ENCODE measurements around the gene PTH1R.

GRCh38 chr3:46896386-46896785, 18.9 kb downstream of the PTH1R start:
- TF ChIP-seq CTCF (IDR thresholded peaks at IDR 0.05) (no peak), POLR2A (IDR thresholded peaks at IDR 0.05) (no peak)

Data from esophagus squamous epithelium (tissue), 4 donors.